HUES6 (cell line): ENCODE data around the gene SH2D7.

Source experiments
- H3K27ac ChIP-seq: 2 replicates; pipeline ENCODE4 v1.7.0; 2013; ENCODE audit warnings: low read depth, mild to moderate bottlenecking, low read length, inconsistent platforms
- H3K27me3 ChIP-seq: 2 replicates; pipeline ENCODE4 v1.6.1; 2013; ENCODE audit warnings: low read length; ENCODE audit not compliant: control insufficient read depth, insufficient read depth
- H3K36me3 ChIP-seq: 2 replicates; pipeline ENCODE4 v1.6.1; 2013; ENCODE audit warnings: low read length; ENCODE audit not compliant: control insufficient read depth, insufficient read depth
- H3K4me1 ChIP-seq: 2 replicates; pipeline ENCODE4 v1.6.1; 2013; ENCODE audit warnings: low read length; ENCODE audit not compliant: control insufficient read depth, insufficient read depth
- H3K4me3 ChIP-seq: 2 replicates; pipeline ENCODE4 v1.5.1; 2013; ENCODE audit warnings: low read depth, low read length
- H3K9ac ChIP-seq: one replicate; pipeline ENCODE4 v1.6.1; 2013; ENCODE audit warnings: mild to moderate bottlenecking, low read length
- H3K9me3 ChIP-seq: 2 replicates; pipeline ENCODE4 v1.6.1; 2013; ENCODE audit warnings: low read depth, low read length; ENCODE audit not compliant: control insufficient read depth, insufficient read depth

SH2D7 gene

GRCh38 chr15:78052001-78052401 lies 40.4 kb upstream of the SH2D7 start:
- no peak overlapping the region for H3K9ac ChIP-seq
- no peak overlapping the region for H3K4me3 ChIP-seq
- H3K4me1 ChIP-seq, result peaks cover 16% of the 10 kb centered on the region
- H3K27ac ChIP-seq, result no peak overlapping the region
- peaks cover 5% of the 10 kb centered on the region; the same call in 1 of the 2 replicates for H3K36me3 ChIP-seq
- no peaks in the 10 kb centered on the region for H3K9me3 ChIP-seq
- no peaks in the 10 kb centered on the region for H3K27me3 ChIP-seq

- Histone ChIP-seq H3K36me3 (peaks cover 5% of the 10 kb centered on the region; the same call in 1 of the 2 replicates), H3K9me3 (no peaks in the 10 kb centered on the region), H3K27ac (no peak overlapping the region), H3K9ac (no peak overlapping the region), H3K27me3 (no peaks in the 10 kb centered on the region), H3K4me1 (peaks cover 16% of the 10 kb centered on the region), H3K4me3 (no peak overlapping the region)
These were observed 39.8 kb upstream of the SH2D7 start for GRCh38 chr15:78052545-78052944.

GRCh38 chr15:78054518-78054917 lies 37.8 kb upstream of the SH2D7 start:
- peaks cover 5% of the 10 kb centered on the region; the same call in 1 of the 2 replicates for H3K36me3 ChIP-seq
- H3K9me3 ChIP-seq, result no peaks in the 10 kb centered on the region
- H3K27me3 ChIP-seq, result no peaks in the 10 kb centered on the region
- H3K9ac ChIP-seq, result no peak overlapping the region
- no peak overlapping the region for H3K27ac ChIP-seq
- peaks cover 16% of the 10 kb centered on the region for H3K4me1 ChIP-seq
- H3K4me3 ChIP-seq, result no peak overlapping the region

GRCh38 chr15:78054966-78055365 lies 37.4 kb upstream of the SH2D7 start:
- Histone ChIP-seq H3K4me1 (peaks cover 16% of the 10 kb centered on the region), H3K4me3 (no peak overlapping the region), H3K27me3 (no peaks in the 10 kb centered on the region), H3K9ac (no peak overlapping the region), H3K36me3 (peaks cover 5% of the 10 kb centered on the region; the same call in 1 of the 2 replicates), H3K27ac (no peak overlapping the region), H3K9me3 (no peaks in the 10 kb centered on the region)

- no peaks in the 10 kb centered on the region for H3K27me3 ChIP-seq
- H3K9me3 ChIP-seq, result no peaks in the 10 kb centered on the region
- H3K36me3 ChIP-seq, result peaks cover 5% of the 10 kb centered on the region; the same call in 1 of the 2 replicates
- no peak overlapping the region for H3K27ac ChIP-seq
- no peak overlapping the region for H3K9ac ChIP-seq
- H3K4me1 ChIP-seq, result peaks cover 16% of the 10 kb centered on the region
- no peak overlapping the region for H3K4me3 ChIP-seq
These were observed 36.2 kb upstream of the SH2D7 start for GRCh38 chr15:78055919-78056713.

GRCh38 chr15:78056714-78057269 lies 35.6 kb upstream of the SH2D7 start:
- Histone ChIP-seq H3K4me1 (peaks cover 17% of the 10 kb centered on the region), H3K27ac (no peak overlapping the region), H3K9ac (no peak overlapping the region), H3K4me3 (no peak overlapping the region), H3K36me3 (peaks cover 5% of the 10 kb centered on the region; the same call in 1 of the 2 replicates), H3K9me3 (no peaks in the 10 kb centered on the region), H3K27me3 (no peaks in the 10 kb centered on the region)

GRCh38 chr15:78057803-78058202 lies 34.6 kb upstream of the SH2D7 start:
- H3K9ac ChIP-seq, result no peak overlapping the region
- H3K9me3 ChIP-seq, result no peaks in the 10 kb centered on the region
- no peak overlapping the region for H3K27ac ChIP-seq
- no peak overlapping the region for H3K4me3 ChIP-seq
- H3K36me3 ChIP-seq, result peaks cover 5% of the 10 kb centered on the region; the same call in 1 of the 2 replicates
- no peaks in the 10 kb centered on the region for H3K27me3 ChIP-seq
- H3K4me1 ChIP-seq, result peaks cover 15% of the 10 kb centered on the region

- Histone ChIP-seq H3K4me1 (peaks cover 15% of the 10 kb centered on the region), H3K27me3 (no peaks in the 10 kb centered on the region), H3K36me3 (peaks cover 3% of the 10 kb centered on the region; the same call in 1 of the 2 replicates), H3K27ac (no peak overlapping the region), H3K9me3 (no peaks in the 10 kb centered on the region), H3K4me3 (no peak overlapping the region), H3K9ac (no peak overlapping the region)
These were observed 33.9 kb upstream of the SH2D7 start for GRCh38 chr15:78058401-78058935.

- Histone ChIP-seq H3K27ac (no peak overlapping the region), H3K4me1 (peaks cover 15% of the 10 kb centered on the region), H3K9ac (no peak overlapping the region), H3K27me3 (no peaks in the 10 kb centered on the region), H3K36me3 (no peaks in the 10 kb centered on the region), H3K9me3 (no peaks in the 10 kb centered on the region), H3K4me3 (no peak overlapping the region)
These were observed 33.1 kb upstream of the SH2D7 start for GRCh38 chr15:78059110-78059839.

- Histone ChIP-seq H3K9me3 (no peaks in the 10 kb centered on the region), H3K27me3 (no peaks in the 10 kb centered on the region), H3K4me3 (no peak overlapping the region), H3K27ac (no peak overlapping the region), H3K9ac (no peak overlapping the region), H3K4me1 (peaks cover 15% of the 10 kb centered on the region), H3K36me3 (no peaks in the 10 kb centered on the region)
These were observed 32.1 kb upstream of the SH2D7 start for GRCh38 chr15:78060232-78060631.
